Stimulated activated CD4-positive, alpha-beta T cell treated with anti-CD3 and anti-CD28 coated beads, Interleukin-15, amount 100 ng/mL, for 48 hours (primary cell): Measurements from ENCODE around the gene EMC7.
"Not testable (repeated sequence)": the region's sequence is repeated elsewhere in the genome, so short reads cannot be mapped to it uniquely, and the experiment has no call there.

Experiments used
- DNase-seq, 2 donors: peaks; one replicate each; pipeline ENCODE4 v3.0.0-alpha.2; 2020; ENCODE audit warnings: low read depth in 2 of 2

The EMC7 gene

GRCh38 chr15:34101366-34102174 is at the start of gene EMC7, which contains the start of gene PGBD4:
Gene EMC7 (minus strand): TSS chr15:34101862. CDS start chr15:34101839, 23 bp downstream.
Gene PGBD4 (plus strand): TSS chr15:34102083. CDS start chr15:34102532, 449 bp downstream.
- DNase-seq = peak; percentile 97 to 98

- no peak for DNase-seq
Measured at GRCh38 chr15:34147371-34148140, 45.9 kb upstream of the EMC7 start.

- no peak for DNase-seq
Measured at GRCh38 chr15:34133511-34133910, 31.8 kb upstream of the EMC7 start.

- no peak for DNase-seq
Measured at GRCh38 chr15:34132881-34133280, 31.2 kb upstream of the EMC7 start.

- DNase-seq = no peak
Measured at GRCh38 chr15:34128898-34129297, 27.2 kb upstream of the EMC7 start.

GRCh38 chr15:34126522-34126921 is 24.9 kb upstream of the EMC7 start:
- DNase-seq = no peak

- no peak for DNase-seq
Measured at GRCh38 chr15:34125945-34126344, 24.3 kb upstream of the EMC7 start.

- DNase-seq = no peak
Measured at GRCh38 chr15:34124651-34125050, 23.0 kb upstream of the EMC7 start.

- no peak for DNase-seq
Measured at GRCh38 chr15:34122771-34123183, 21.1 kb upstream of the EMC7 start.

- DNase-seq = not testable (repeated sequence)
Measured at GRCh38 chr15:34121786-34122185, 20.1 kb upstream of the EMC7 start.

- not testable (repeated sequence) for DNase-seq
Measured at GRCh38 chr15:34120420-34120819, 18.8 kb upstream of the EMC7 start.

- no peak for DNase-seq
Measured at GRCh38 chr15:34119291-34119690, 17.6 kb upstream of the EMC7 start.

- DNase-seq = no peak
Measured at GRCh38 chr15:34116620-34117019, 15.0 kb upstream of the EMC7 start.

- DNase-seq = no peak
Measured at GRCh38 chr15:34114739-34115138, 13.1 kb upstream of the EMC7 start.

GRCh38 chr15:34114215-34114614 is 12.6 kb upstream of the EMC7 start:
- DNase-seq = no peak

GRCh38 chr15:34111488-34111887 is 9.8 kb upstream of the EMC7 start:
- no peak for DNase-seq

GRCh38 chr15:34109797-34110663 is 8.4 kb upstream of the EMC7 start:
- DNase-seq = no peak

GRCh38 chr15:34107315-34107714 is 5.7 kb upstream of the EMC7 start:
- DNase-seq = no peak

GRCh38 chr15:34106423-34106822 is 4.8 kb upstream of the EMC7 start:
- DNase-seq = no peak

- no peak for DNase-seq
Measured at GRCh38 chr15:34102175-34102925, 688 bp upstream of the EMC7 start.

GRCh38 chr15:34099914-34100313 is 1.7 kb downstream of the EMC7 start:
- DNase-seq = no peak
